Measurements from ENCODE around the gene E2F1.

The E2F1 gene

DNA sequence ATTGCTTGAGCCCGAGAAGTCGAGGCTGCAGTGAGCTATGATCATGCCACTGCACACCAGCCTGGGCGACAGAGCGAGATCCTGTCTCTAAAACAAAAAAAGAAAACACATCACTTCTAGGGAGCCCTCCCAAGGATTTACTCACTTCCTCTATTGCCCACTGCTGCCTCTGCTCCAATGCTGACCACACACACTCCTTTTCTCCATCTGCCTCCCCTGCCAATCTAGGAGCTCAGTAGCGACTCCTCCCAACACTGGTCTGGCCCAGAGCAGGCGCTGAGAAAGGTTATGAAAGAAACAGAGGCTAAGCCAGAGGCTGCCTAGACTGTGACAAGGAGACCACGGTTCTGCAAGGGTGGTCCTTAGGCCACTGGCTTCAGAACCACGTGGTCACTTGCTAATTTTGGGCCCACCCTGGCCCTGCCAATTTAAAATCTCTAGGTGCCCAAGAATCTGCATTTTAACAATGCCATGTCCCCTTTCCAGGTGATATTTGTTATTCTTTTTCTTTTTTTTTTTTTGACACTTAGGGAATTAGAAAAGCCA lies 1.3 kb upstream of the E2F1 start:
- no peak for DNase-seq (ENCODE audit: low spot score)

DNA sequence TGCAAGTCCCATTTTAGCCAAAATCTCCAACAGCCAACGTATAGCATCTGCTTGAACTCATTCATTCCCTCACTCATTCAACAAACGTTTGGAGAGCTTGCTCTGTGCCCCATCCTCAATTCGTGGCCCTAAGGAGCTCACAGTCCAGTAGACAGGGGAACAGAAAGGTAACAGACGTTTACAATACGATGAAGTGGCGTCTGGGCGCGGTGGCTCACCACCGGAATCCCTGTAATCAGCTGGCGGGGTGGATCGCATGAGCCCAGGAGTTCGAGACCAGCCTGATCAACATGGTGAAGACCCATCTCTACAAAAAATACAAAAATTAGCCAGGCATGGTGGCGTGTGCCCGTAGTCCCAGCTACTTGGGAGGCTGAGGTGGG lies 790 bp upstream of the E2F1 start:
- DNase-seq (ENCODE audit: low spot score), result no peak

- DNase-seq (ENCODE audit: low spot score), result peak; percentile 98
Observed at GRCh38 chr20:33685328-33686099, 671 bp downstream of the E2F1 start.

- DNase-seq (ENCODE audit: low spot score), result peak; percentile 55
Observed at GRCh38 chr20:33684533-33685327, 1.5 kb downstream of the E2F1 start.

GRCh38 chr20:33681728-33682353 lies 4.3 kb downstream of the E2F1 start:
- DNase-seq (ENCODE audit: low spot score), result no peak

GRCh38 chr20:33681288-33681687 lies 4.9 kb downstream of the E2F1 start:
- no peak for DNase-seq (ENCODE audit: low spot score)

DNA sequence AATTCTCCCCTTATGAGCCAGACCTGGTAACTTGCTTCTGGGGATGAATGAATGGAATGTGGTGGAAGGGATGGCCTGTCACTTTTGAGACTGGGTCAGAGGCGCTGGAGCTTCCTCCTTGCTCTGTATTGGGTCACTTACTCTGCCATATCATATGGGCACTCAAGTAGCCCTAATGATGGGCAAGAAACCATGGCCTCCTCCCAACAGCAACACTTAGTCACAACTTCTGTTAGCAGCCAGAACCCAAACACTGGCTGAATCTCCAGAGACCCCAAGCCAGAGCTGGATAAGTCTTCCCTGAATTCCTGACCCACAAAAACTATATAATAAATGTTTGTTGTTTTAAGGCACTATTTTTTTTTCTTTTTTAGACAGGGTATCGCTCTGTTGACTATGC lies 5.5 kb downstream of the E2F1 start:
- DNase-seq (ENCODE audit: low spot score), result no peak

DNA sequence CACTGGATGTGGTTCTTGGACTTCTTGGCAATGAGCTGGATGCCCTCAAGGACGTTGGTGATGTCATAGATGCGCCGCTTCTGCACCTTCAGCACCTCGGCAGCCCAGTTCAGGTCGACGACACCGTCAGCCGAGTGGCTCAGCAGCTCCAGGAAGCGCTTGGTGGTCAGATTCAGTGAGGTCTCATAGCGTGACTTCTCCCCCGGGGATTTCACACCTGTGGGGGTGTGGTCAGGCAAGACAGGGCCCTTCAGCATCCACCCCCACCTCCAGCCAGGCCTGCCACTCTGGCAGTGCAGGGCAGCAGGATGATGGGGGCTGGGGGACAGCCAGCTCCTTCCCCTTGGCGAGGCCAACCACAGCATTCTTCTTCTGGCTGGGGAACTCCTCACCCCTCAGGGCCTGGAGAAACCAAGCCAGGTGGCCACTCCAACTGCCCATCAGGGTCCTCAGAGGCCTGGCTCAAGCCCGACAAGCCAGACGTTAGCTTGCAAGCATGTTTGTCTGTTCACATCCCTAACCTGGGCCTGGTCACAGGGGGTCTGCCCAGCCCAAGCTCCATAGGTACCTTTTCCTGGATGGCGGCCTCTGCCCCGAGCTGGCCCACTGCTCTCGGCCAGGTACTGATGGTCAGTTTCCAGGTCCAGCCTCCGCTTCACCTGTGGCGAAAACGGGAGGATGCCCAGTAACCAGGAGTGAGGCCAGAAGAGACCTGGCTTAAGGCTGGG lies 6.3 kb downstream of the E2F1 start:
- peak; percentile 70 for DNase-seq (ENCODE audit: low spot score)

DNA sequence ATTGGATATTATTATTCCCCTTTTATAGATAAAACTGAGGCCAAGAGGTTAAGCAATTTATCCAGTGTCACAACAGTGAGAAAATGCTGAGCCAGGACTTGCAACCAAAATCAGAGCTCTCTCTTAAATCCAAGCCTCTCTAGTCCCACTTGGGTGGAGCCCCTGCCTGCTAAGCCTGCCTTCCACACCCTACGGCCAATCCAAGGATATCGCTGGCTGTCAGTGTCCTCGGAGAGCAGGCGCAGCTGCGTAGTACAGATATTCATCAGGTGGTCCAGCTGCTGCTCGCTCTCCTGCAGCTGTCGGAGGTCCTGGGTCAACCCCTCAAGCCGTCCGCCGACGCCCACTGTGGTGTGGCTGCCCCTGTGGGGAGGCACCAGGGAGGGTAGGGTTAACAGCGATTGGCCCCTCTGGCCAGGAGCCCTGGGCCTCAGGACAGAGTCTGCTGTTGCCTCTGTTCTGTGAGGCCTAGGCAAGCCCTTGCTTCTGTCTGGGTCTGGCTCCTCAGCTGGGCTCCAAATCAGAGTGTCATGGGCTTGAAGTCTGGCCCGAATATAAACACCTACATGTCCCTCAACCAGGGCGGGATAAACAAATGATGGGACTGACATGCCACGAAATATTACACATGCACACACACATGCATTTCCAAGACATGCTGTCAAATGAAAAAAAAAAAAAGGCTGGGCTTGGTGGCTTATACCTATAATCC lies 8.0 kb downstream of the E2F1 start:
- no peak for DNase-seq (ENCODE audit: low spot score)

GRCh38 chr20:33676652-33677645 lies 9.2 kb downstream of the E2F1 start:
- DNase-seq (ENCODE audit: low spot score), result no peak

DNA sequence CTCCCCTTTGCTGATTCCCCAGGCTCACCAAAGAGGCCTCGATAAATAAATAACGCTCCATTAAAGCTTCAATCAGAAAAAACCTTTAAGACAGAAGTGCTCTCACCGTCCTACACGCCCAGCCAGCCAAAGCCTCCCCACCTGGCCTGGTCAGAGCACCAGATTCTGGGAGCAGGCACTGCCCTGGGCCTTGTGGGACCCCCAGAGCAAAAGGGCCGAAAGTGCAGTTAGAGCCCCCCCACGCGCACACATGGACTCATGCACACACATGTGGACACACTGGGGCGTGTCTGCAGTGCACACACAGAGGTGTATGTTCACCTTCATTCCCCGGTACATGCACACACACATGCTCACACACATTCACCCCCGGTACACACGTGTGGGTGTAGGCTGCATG lies 10.1 kb downstream of the E2F1 start:
- no peak for DNase-seq (ENCODE audit: low spot score)

DNA sequence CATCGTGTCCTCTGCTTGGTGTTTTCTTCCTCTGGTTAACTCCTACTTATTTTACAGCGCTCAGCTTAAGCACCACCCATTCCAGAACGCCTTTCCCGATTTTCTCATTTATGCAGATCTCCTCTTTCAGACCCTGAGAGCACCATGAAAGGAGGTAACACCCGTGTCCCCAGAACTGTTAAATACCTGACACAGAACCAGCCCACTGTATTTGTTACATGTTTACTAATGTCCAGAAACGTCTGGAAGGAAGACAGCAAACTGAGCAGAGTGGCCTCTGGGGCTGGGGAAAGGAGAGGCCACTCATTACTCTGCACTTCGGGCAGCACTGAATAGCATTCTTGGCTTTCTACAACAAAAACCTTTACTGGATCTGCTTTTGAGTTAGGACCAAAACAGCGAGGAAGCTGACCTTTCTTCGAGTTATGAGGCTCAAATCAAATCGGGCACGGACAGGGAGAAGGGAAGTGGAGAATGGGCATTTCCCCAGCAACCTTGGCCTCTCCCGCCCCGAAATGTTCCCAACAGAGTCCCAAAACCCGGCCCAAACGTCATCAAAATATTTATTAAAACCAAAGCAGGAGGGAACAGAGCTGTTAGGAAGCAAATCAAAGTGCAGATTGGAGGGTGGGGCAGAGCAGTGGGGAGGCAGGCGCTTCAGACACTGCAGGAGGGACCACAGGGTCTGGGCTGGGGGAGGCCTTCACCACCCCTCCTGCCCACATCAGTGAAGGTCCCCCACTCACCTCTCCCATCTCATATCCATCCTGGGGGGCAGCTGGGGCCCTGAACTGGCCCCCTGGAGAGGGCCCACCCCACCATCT lies 10.8 kb downstream of the E2F1 start:
- DNase-seq (ENCODE audit: low spot score), result no peak

GRCh38 chr20:33674294-33675135 lies 11.7 kb downstream of the E2F1 start, which contains the start of gene NECAB3:
Gene NECAB3, minus strand, starts transcription at chr20:33674428. Its CDS starts 76 bp downstream, at chr20:33674352.
- peak; percentile 68 for DNase-seq (ENCODE audit: low spot score)

DNA sequence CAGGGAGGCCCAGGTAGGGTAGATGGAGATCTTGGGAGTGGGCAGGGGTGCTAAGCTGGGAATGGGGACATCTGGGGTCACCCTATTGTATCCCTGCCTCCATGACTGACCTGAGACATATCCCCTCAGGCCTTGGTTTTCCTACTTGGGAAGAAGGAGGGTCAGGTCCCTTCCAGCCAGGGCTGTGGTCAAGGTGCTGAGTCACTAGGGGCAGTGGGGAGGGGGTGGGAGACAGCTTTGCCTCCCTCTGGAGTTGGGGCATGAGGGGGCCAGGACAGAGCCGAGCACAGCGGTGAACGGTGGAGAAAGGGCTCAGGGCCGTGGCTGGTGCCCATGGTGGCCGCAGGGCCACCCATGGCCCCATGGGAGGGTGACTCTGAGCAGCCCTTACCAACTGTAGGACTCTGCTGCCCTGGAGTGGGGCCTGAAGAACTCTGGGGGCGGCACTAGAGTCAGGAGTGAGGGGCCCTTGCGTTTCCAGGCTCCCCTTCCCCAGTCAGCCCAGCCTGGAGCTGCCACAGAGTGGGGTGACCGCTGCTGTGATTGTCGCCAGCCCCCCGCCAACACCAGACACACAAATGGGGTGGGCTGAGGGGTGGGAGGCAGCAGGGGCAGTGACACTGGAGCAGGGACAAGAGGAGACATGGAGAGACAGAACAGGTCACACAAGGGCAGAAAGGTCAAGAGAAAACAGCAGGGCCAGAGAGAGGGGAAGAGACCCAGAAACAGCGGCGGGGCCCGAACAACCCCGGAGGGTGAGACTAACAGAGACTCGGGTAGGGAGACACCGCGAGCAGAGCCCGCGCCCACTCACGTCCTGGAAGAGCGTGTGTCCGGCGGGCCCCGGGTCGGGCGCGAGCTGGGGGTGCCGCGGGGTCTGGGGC lies 12.5 kb downstream of the E2F1 start:
- no peak for DNase-seq (ENCODE audit: low spot score)

DNA sequence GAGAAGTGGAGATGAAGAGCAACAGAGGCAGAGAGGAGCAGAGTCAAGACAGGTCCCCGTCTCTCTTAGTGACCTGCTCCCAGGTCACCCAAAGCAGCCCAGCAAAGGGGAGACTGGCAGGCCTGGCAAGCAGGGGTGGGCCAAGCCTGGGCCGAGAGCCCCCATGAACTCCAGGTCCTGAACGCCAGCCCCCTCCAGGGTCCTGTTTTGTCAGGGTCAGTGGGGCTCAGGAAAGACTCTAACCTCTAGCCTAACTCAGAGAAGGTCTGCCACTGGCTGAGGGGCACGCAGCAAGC lies 13.1 kb downstream of the E2F1 start:
- DNase-seq (ENCODE audit: low spot score), result no peak

- no peak for DNase-seq (ENCODE audit: low spot score)
Observed at GRCh38 chr20:33672426-33673113, 13.6 kb downstream of the E2F1 start.
